Limb (tissue), 2 donors: Measurements from ENCODE around the gene GALNT9.

Experiments used
- DNase-seq, 2 donors: peaks; one replicate each; pipeline ENCODE4 v3.0.0-alpha.2; 2016; ENCODE audit errors: extremely low spot score in 2 of 2

The GALNT9 gene

DNA sequence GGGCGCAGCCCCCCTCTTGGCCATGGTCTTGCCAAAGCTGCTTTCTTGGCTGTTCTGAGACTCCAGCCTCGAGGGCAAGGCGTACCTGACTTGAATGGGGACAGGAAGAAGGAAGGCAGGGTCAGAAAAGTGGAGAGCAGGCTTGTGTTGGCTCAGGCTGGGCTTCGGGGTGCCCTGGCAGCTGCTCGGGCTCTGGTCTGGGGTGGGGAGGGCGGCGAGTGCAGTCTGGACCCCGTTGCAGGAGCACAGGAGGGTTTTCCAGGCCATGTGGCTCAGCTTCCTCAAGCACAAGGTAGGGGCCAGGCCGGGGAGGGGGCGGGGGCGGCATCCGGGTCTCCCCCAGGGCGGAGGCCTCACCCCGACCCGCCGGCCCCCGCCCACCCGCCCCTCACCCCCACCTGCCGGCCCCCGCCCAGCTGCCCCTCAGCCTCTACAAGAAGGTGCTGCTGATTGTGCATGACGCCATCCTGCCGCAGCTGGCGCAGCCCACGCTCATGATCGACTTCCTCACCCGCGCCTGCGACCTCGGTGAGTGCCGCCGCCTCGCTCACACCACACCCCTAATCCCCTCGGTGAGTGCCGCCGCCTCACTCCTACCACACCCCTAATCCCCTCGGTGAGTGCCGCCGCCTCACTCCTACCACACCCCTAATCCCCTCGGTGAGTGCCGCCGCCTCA, 180.9 kb downstream of the GALNT9 start:
- no peak for DNase-seq

DNA sequence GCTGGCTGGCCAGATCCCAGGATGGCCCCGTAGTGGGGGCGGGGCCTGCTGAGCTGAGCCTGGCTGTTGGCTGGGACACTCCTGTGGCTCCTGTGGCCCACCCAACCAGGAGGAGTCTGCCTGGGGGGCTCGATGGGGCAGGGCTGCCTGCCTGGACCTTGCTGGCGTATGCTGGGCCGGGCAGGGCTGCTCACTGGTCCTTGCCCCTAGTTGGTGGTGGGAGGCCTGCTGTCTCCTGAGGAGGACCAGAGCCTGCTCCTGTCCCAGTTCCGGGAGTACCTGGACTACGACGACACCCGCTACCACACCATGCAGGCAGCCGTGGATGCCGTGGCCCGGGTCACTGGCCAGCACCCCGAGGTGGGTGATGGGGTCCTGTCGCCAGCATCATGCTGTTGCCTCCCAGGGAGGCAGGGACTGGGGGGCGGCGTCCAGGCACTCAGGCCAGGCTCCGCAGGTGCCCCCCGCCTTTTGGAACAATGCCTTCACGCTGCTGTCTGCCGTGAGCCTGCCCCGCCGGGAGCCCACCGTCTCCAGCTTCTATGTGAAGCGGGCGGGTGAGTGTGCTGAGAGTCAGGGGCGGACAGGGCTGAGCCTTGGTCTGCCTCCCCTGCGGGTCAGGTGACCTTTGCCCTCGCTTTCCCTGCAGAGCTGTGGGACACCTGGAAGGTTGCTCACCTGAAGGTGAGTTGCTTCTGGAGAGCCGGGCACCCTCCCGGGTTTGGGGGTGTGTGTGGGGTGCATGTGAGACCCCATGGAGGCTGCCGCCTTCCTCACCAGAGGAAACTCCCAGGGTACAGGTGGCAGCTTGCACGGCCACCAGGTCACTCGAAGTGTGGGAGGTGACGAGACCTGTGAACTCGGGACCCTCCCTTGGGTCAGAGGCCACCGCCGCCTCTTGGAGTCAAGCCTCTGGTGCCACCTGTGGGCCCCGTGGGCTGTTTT, 181.7 kb downstream of the GALNT9 start:
- no peak for DNase-seq

DNA sequence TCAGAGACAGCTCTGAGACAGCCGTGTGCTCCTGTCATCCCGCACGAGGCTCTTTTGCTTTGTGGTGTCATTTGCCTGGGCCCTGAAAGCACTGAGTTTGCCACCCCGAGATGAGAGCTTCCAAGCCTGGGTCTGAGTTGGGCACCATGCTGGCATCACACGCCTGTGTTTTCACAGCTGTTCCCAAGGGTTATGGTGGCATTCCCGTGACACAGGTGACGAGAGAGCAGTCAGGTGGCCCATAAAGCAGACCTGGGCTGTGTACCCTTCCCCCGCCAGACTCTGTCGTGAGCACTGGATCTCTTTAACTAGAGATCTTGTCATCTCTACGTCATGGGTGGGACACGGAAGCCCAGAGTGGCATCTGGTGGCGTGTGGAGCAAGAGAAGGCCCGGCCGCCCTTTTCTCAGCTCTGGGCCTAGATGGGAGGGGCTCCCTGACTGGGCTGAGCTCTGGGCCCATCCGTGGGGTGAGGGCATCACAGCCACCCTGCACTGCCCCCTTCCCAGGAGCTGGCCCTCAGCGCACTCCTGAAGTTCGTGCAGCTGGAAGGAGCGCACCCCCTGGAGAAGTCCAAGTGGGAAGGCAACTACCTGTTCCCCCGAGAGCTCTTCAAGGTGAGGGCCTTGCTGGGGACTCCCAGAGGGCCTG, 182.5 kb downstream of the GALNT9 start:
- no peak for DNase-seq
